DND-41 (cell line): ENCODE measurements around the gene SMIM23.

Experiments used
- ATAC-seq: fragments of 200-7000 bp; cut with Tn5 transposase; 3 replicates; pipeline ENCODE4 v1.9.1; 2021; ENCODE audit warnings: low read depth; ENCODE audit not compliant: insufficient read depth
- DNase-seq: peaks from one replicate; pipeline ENCODE4 v3.0.0-alpha.2; 2020
- H2AFZ ChIP-seq: 2 replicates; pipeline ENCODE4 v1.6.0; 2012; ENCODE audit warnings: low read depth, low read length
- H3K27ac ChIP-seq: 2 replicates; pipeline ENCODE4 v1.5.1; 2012; ENCODE audit warnings: low read length, inconsistent platforms
- H3K27me3 ChIP-seq: fragments of 200-600 bp; sonication (generic); 2 replicates; pipeline ENCODE4 v1.6.0; 2012; ENCODE audit warnings: low read length, mild to moderate bottlenecking, inconsistent platforms; ENCODE audit not compliant: insufficient read depth, poor library complexity
- H3K36me3 ChIP-seq: 2 replicates; pipeline ENCODE4 v1.5.1; 2012; ENCODE audit warnings: low read length, inconsistent platforms; ENCODE audit not compliant: insufficient read depth
- H3K4me1 ChIP-seq: 2 replicates; pipeline ENCODE4 v1.5.1; 2012; ENCODE audit warnings: mild to moderate bottlenecking, low read length; ENCODE audit not compliant: insufficient read depth
- H3K4me2 ChIP-seq: 2 replicates; pipeline ENCODE4 v1.6.0; 2012; ENCODE audit warnings: mild to moderate bottlenecking, moderate library complexity, low read length, inconsistent platforms; ENCODE audit not compliant: insufficient read depth
- H3K4me3 ChIP-seq, 2 experiments: fragments of 200-600 bp in 1 of 2; shearing (Covaris generic) in 1 of 2; 2 replicates each; pipeline ENCODE4 v1.5.1; 2012 to 2016; ENCODE audit warnings: inconsistent platforms in 2 of 2, low read length in 2 of 2, mild to moderate bottlenecking in 2 of 2, low read depth in 1 of 2, moderate library complexity in 1 of 2
- H3K79me2 ChIP-seq: 2 replicates; pipeline ENCODE4 v1.6.0; 2012; ENCODE audit warnings: low read length, inconsistent platforms; ENCODE audit not compliant: insufficient read depth
- H3K9ac ChIP-seq: 2 replicates; pipeline ENCODE4 v1.6.0; 2012; ENCODE audit warnings: low read depth, mild to moderate bottlenecking, inconsistent platforms, low read length, moderate library complexity
- H3K9me3 ChIP-seq: 2 replicates; pipeline ENCODE4 v1.5.1; 2012; ENCODE audit warnings: low read length, moderate library complexity, mild to moderate bottlenecking, inconsistent platforms; ENCODE audit not compliant: insufficient read depth, severe bottlenecking
- H4K20me1 ChIP-seq: 2 replicates; pipeline ENCODE4 v1.6.0; 2012; ENCODE audit warnings: low read length; ENCODE audit not compliant: insufficient read depth
- EZH2 ChIP-seq: IDR thresholded peaks from 3 replicates; pipeline ENCODE4 v1.6.1; 2012; ENCODE audit warnings: borderline replicate concordance, low read depth, mild to moderate bottlenecking, moderate library complexity, low read length, inconsistent platforms; ENCODE audit not compliant: severe bottlenecking
- TF ChIP-seq, protein P1 (sequence below): IDR thresholded peaks from 2 replicates; pipeline ENCODE4 v1.5.1; 2012; ENCODE audit warnings: borderline replicate concordance, low read length, moderate library complexity, mild to moderate bottlenecking; ENCODE audit not compliant: poor library complexity, severe bottlenecking; ENCODE audit errors: extremely low read depth

Gene SMIM23

DNA sequence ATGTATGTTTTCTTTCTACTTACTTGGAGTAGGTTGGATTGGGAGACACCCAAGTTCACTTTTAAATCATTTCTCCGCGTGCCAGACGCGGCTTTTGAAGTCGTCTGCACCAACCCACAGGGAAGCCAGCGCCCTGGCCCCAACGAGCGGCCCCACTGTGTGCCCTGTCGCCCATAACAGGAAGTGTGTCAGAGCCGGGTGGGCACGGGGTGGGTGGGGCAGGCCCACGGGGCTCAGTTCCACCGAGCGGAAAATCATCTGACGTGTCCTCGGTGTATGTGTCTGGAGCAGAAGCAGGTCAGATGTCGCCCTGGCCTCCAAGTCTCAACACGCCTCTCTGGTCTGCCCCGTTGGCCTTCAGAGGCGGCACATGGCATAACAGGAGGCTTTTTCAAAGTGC, 22.7 kb upstream of the SMIM23 start:
- ATAC-seq (no peak), DNase-seq (no peak)
- Histone ChIP-seq H3K9ac (no peak overlapping the region), H3K4me1 (no peaks in the 10 kb centered on the region), H3K36me3 (no peaks in the 10 kb centered on the region), H3K79me2 (no peaks in the 10 kb centered on the region), H3K4me3 (no peak overlapping the region), H3K27me3 (peaks cover 4% of the 10 kb centered on the region), H3K9me3 (peaks cover 12% of the 10 kb centered on the region), H4K20me1 (no peaks in the 10 kb centered on the region), H3K4me2 (no peak overlapping the region), H2AFZ (no peak overlapping the region), H3K27ac (no peak overlapping the region)
- no peak for TF ChIP-seq EZH2
- TF ChIP-seq, protein P1, sequence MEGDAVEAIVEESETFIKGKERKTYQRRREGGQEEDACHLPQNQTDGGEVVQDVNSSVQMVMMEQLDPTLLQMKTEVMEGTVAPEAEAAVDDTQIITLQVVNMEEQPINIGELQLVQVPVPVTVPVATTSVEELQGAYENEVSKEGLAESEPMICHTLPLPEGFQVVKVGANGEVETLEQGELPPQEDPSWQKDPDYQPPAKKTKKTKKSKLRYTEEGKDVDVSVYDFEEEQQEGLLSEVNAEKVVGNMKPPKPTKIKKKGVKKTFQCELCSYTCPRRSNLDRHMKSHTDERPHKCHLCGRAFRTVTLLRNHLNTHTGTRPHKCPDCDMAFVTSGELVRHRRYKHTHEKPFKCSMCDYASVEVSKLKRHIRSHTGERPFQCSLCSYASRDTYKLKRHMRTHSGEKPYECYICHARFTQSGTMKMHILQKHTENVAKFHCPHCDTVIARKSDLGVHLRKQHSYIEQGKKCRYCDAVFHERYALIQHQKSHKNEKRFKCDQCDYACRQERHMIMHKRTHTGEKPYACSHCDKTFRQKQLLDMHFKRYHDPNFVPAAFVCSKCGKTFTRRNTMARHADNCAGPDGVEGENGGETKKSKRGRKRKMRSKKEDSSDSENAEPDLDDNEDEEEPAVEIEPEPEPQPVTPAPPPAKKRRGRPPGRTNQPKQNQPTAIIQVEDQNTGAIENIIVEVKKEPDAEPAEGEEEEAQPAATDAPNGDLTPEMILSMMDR, result no peak

DNA sequence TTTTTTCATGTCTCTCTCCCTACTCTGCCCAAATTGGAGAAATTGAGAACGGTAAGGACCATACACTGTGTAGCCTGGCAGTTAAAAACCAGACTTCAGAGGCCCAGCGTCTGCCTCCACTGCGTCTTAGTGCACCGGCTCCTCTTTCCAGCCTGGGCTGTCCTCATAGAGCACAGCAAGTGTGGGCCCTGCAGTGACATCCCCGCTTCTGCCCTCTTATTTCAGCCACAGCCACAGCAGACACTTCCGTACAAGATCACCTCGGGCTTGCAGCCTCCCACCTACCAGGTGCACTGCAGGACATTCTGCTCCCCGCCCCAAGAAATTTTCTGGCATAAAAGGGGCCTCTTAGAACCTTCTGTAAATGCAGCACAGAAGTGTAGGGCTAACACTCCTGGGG, 21.4 kb upstream of the SMIM23 start:
- DNase-seq (no peak), ATAC-seq (no peak)
- Histone ChIP-seq H3K9ac (no peak overlapping the region), H3K79me2 (no peaks in the 10 kb centered on the region), H3K36me3 (no peaks in the 10 kb centered on the region), H3K9me3 (peaks cover 12% of the 10 kb centered on the region), H3K27me3 (peaks cover 3% of the 10 kb centered on the region), H4K20me1 (no peaks in the 10 kb centered on the region), H3K27ac (no peak overlapping the region), H3K4me2 (no peak overlapping the region), H2AFZ (no peak overlapping the region), H3K4me3 (no peak overlapping the region), H3K4me1 (no peaks in the 10 kb centered on the region)
- no peak for TF ChIP-seq EZH2
- TF ChIP-seq, protein P1, result no peak

GRCh38 chr5:171766875-171767274, 18.7 kb upstream of the SMIM23 start:
- Histone ChIP-seq H3K4me1 (no peaks in the 10 kb centered on the region), H3K36me3 (no peaks in the 10 kb centered on the region), H3K27me3 (peaks cover 3% of the 10 kb centered on the region), H4K20me1 (no peaks in the 10 kb centered on the region), H2AFZ (no peak overlapping the region), H3K9me3 (peaks cover 8% of the 10 kb centered on the region), H3K4me3 (no peak overlapping the region), H3K79me2 (no peaks in the 10 kb centered on the region), H3K9ac (no peak overlapping the region), H3K27ac (no peak overlapping the region), H3K4me2 (no peak overlapping the region)
- no peak for ATAC-seq
- DNase-seq, result no peak
- TF ChIP-seq, protein P1, result no peak
- TF ChIP-seq EZH2, result no peak

DNA sequence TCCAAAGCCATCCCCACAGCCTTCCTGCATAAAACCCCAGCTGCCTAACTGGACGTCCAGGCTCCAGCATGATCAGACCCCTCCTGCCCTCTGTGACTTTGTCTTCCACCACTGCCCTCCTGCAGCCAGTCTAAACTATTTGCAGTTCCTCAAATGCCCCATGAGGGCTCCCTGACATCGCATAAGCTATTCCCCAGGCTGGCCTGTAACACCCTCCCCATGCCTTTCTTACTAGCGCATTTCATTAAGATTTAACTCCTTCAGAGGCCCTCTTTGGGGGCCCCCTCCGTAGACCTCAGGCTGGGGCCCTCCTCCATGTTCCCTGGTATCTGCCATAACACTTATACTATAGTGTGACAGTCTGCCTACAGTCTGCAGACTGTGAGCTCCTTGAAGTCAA, 15.5 kb upstream of the SMIM23 start:
- H3K36me3 ChIP-seq, result no peaks in the 10 kb centered on the region
- H3K4me2 ChIP-seq, result no peak overlapping the region
- no peaks in the 10 kb centered on the region for H3K4me1 ChIP-seq
- TF ChIP-seq EZH2, result no peak
- TF ChIP-seq, protein P1, result no peak
- ATAC-seq (no peak), DNase-seq (no peak)
- no peaks in the 10 kb centered on the region for H3K27me3 ChIP-seq
- H2AFZ ChIP-seq, result no peak overlapping the region
- H3K9ac ChIP-seq, result no peak overlapping the region
- no peak overlapping the region for H3K27ac ChIP-seq
- no peaks in the 10 kb centered on the region for H4K20me1 ChIP-seq
- no peak overlapping the region for H3K4me3 ChIP-seq
- no peaks in the 10 kb centered on the region for H3K79me2 ChIP-seq
- H3K9me3 ChIP-seq, result peaks cover 8% of the 10 kb centered on the region
